Subcutaneous abdominal adipose tissue (tissue), 5 donors: ENCODE measurements around the gene UBE2O.
"Not testable (repeated sequence)": the region's sequence is repeated elsewhere in the genome, so short reads cannot be mapped to it uniquely, and the experiment has no call there.

ENCODE experiments used
- H3K27ac ChIP-seq: one replicate; pipeline ENCODE4 v1.7.0; 2013; ENCODE audit warnings: low read depth, mild to moderate bottlenecking, inconsistent platforms, low read length, moderate library complexity
- H3K27me3 ChIP-seq, 5 donors: one replicate each; pipeline ENCODE4 v1.7.0; 2013; ENCODE audit warnings: low read length in 5 of 5, inconsistent platforms in 1 of 5; ENCODE audit not compliant: control insufficient read depth in 5 of 5, insufficient read depth in 4 of 5
- H3K36me3 ChIP-seq, 5 donors: one replicate each; pipeline ENCODE4 v1.7.0; 2013; ENCODE audit warnings: low read length in 5 of 5; ENCODE audit not compliant: control insufficient read depth in 5 of 5, insufficient read depth in 5 of 5
- H3K4me1 ChIP-seq, 5 donors: one replicate each; pipeline ENCODE4 v1.7.0; 2013; ENCODE audit warnings: low read length in 5 of 5, mild to moderate bottlenecking in 3 of 5, moderate library complexity in 1 of 5; ENCODE audit not compliant: control insufficient read depth in 5 of 5, insufficient read depth in 5 of 5
- H3K4me3 ChIP-seq, 5 donors: one replicate each; pipeline ENCODE4 v1.7.0; 2013; ENCODE audit warnings: low read length in 5 of 5, low read depth in 1 of 5
- H3K9ac ChIP-seq, 5 donors: one replicate each; pipeline ENCODE4 v1.7.0; 2013; ENCODE audit warnings: low read length in 5 of 5, mild to moderate bottlenecking in 4 of 5, moderate library complexity in 3 of 5
- H3K9me3 ChIP-seq, 5 donors: one replicate each; pipeline ENCODE4 v1.7.0; 2013; ENCODE audit warnings: low read length in 5 of 5; ENCODE audit not compliant: control insufficient read depth in 5 of 5
- donor health status: healthy.
- donor health status: healthy.
- donor health status: healthy.
- donor health status: healthy.
- donor health status: healthy.

UBE2O gene

GRCh38 chr17:76353004-76353598, 99.9 kb downstream of the UBE2O start:
- Histone ChIP-seq H3K27ac (peak overlapping the region; percentile 78), H3K4me3 (peak overlapping the region; percentile 76 to 93 (median 86)), H3K36me3 (no peaks in the 10 kb centered on the region), H3K9me3 (no peaks in the 10 kb centered on the region), H3K27me3 (no peaks in the 10 kb centered on the region), H3K4me1 (peaks cover 3 to 21% (median 18%) of the 10 kb centered on the region in 5 donors), H3K9ac (peak overlapping the region; percentile 75 to 93 (median 76))

- H3K4me1 ChIP-seq, result peaks cover 3 to 21% (median 18%) of the 10 kb centered on the region in 5 donors
- no peak overlapping the region for H3K9ac ChIP-seq
- no peak overlapping the region for H3K4me3 ChIP-seq
- H3K27ac ChIP-seq, result no peak overlapping the region
- peaks cover 0 to 12% (median 9%) of the 10 kb centered on the region in 5 donors for H3K36me3 ChIP-seq
- H3K9me3 ChIP-seq, result no peaks in the 10 kb centered on the region
- H3K27me3 ChIP-seq, result no peaks in the 10 kb centered on the region
Measured at GRCh38 chr17:76351526-76352071, 101.4 kb downstream of the UBE2O start.

- no peak overlapping the region for H3K27ac ChIP-seq
- H3K27me3 ChIP-seq, result no peaks in the 10 kb centered on the region
- H3K9ac ChIP-seq, result no peak overlapping the region
- H3K36me3 ChIP-seq, result peaks cover 0 to 24% (median 18%) of the 10 kb centered on the region in 5 donors
- no peaks in the 10 kb centered on the region for H3K9me3 ChIP-seq
- no peak overlapping the region for H3K4me3 ChIP-seq
- peaks cover 3 to 21% (median 18%) of the 10 kb centered on the region in 5 donors for H3K4me1 ChIP-seq
Measured at GRCh38 chr17:76350463-76350862, 102.5 kb downstream of the UBE2O start.

- H3K27me3 ChIP-seq, H3K27ac ChIP-seq, H3K4me1 ChIP-seq, H3K9me3 ChIP-seq, H3K4me3 ChIP-seq, H3K9ac ChIP-seq: not testable (repeated sequence)
- peaks cover 2 to 47% (median 37%) of the 10 kb centered on the region in 5 donors for H3K36me3 ChIP-seq
Measured at GRCh38 chr17:76346936-76347335, 106.0 kb downstream of the UBE2O start.

- Histone ChIP-seq H3K9ac (no peak overlapping the region), H3K9me3 (no peaks in the 10 kb centered on the region), H3K4me3 (no peak overlapping the region), H3K27me3 (no peaks in the 10 kb centered on the region), H3K4me1 (no peaks in the 10 kb centered on the region), H3K36me3 (peaks cover 3 to 55% (median 41%) of the 10 kb centered on the region in 5 donors), H3K27ac (no peak overlapping the region)
Measured at GRCh38 chr17:76345377-76345974, 107.5 kb downstream of the UBE2O start.

GRCh38 chr17:76343106-76343505, 109.8 kb downstream of the UBE2O start:
- H3K4me1 ChIP-seq, result no peaks in the 10 kb centered on the region
- H3K36me3 ChIP-seq, result peaks cover 6 to 59% (median 41%) of the 10 kb centered on the region in 5 donors
- H3K27me3 ChIP-seq, result no peaks in the 10 kb centered on the region
- no peak overlapping the region for H3K4me3 ChIP-seq
- H3K9ac ChIP-seq, result no peak overlapping the region
- no peaks in the 10 kb centered on the region for H3K9me3 ChIP-seq
- no peak overlapping the region for H3K27ac ChIP-seq

- Histone ChIP-seq H3K4me3 (no peak overlapping the region), H3K27ac (no peak overlapping the region), H3K9ac (no peak overlapping the region), H3K27me3 (no peaks in the 10 kb centered on the region), H3K9me3 (no peaks in the 10 kb centered on the region), H3K36me3 (peaks cover 6 to 44% (median 32%) of the 10 kb centered on the region in 5 donors), H3K4me1 (no peaks in the 10 kb centered on the region)
Measured at GRCh38 chr17:76341301-76341700, 111.7 kb downstream of the UBE2O start.
